Neural cell (in vitro differentiated cells): ENCODE results near the gene PDE7B. TPM values are rescaled to one million over a fixed set of nuclear protein-coding genes. Genes with fewer than 3 reads are reported as not detected.

Experiments used
- H2AFZ ChIP-seq: fragments of 200-600, 300-800 bp; sonication (generic), shearing (Covaris generic); 2 replicates; pipeline ENCODE4 v1.6.0; 2014; ENCODE audit warnings: low read depth, mild to moderate bottlenecking, antibody characterized with exemption, low read length, moderate library complexity
- H3F3A ChIP-seq: fragments of 200-600 bp; shearing (Covaris generic); 2 replicates; pipeline ENCODE4 v1.6.1; 2016; ENCODE audit warnings: mild to moderate bottlenecking, moderate library complexity, mixed read lengths, antibody characterized with exemption, low read length; ENCODE audit not compliant: insufficient read depth, poor library complexity, severe bottlenecking
- H3K27ac ChIP-seq: fragments of 200-600, 300-800 bp; sonication (generic), shearing (Covaris generic); 2 replicates; pipeline ENCODE4 v1.5.1; 2014; ENCODE audit warnings: mild to moderate bottlenecking, low read length, moderate library complexity
- H3K27me3 ChIP-seq: fragments of 300-800, 200-600 bp; sonication (generic), shearing (Covaris generic); 2 replicates; pipeline ENCODE4 v1.6.0; 2014; ENCODE audit warnings: mild to moderate bottlenecking, low read depth, low read length, moderate library complexity; ENCODE audit not compliant: insufficient read depth
- H3K36me3 ChIP-seq: fragments of 300-800, 200-600 bp; sonication (generic), shearing (Covaris generic); 2 replicates; pipeline ENCODE4 v1.5.1; 2014; ENCODE audit warnings: mild to moderate bottlenecking, antibody characterized with exemption, low read length, moderate library complexity; ENCODE audit not compliant: insufficient read depth
- H3K4me2 ChIP-seq: fragments of 300-800, 200-600 bp; sonication (generic), shearing (Covaris generic); 2 replicates; pipeline ENCODE4 v1.6.0; 2014; ENCODE audit warnings: mild to moderate bottlenecking, low read length
- H3K4me3 ChIP-seq: fragments of 300-800, 200-600 bp; sonication (generic), shearing (Covaris generic); 2 replicates; pipeline ENCODE4 v1.5.1; 2014; ENCODE audit warnings: mild to moderate bottlenecking, low read length, moderate library complexity
- H3K79me2 ChIP-seq: fragments of 200-600 bp; shearing (Covaris generic); replicated peaks from 2 replicates; pipeline ENCODE4 v1.6.0; 2014; ENCODE audit warnings: mild to moderate bottlenecking, low read length, moderate library complexity; ENCODE audit not compliant: insufficient read depth
- H3K9ac ChIP-seq: fragments of 300-800, 200-600 bp; sonication (generic), shearing (Covaris generic); 2 replicates; pipeline ENCODE4 v1.6.1; 2016; ENCODE audit warnings: mild to moderate bottlenecking, low read length, mixed read lengths
- H3K9me2 ChIP-seq: fragments of 200-600 bp; shearing (Covaris generic); 2 replicates; pipeline ENCODE4 v1.6.1; 2016; ENCODE audit warnings: mild to moderate bottlenecking, low read length, mixed read lengths; ENCODE audit not compliant: insufficient read depth
- H3K9me3 ChIP-seq: fragments of 200-600, 300-800 bp; sonication (generic), shearing (Covaris generic); 2 replicates; pipeline ENCODE4 v1.6.1; 2016; ENCODE audit warnings: mild to moderate bottlenecking, mixed run types, low read length, moderate library complexity, mixed read lengths
- H4K20me1 ChIP-seq: fragments of 200-600 bp; shearing (Covaris generic); 2 replicates; pipeline ENCODE4 v1.6.1; 2016; ENCODE audit warnings: mild to moderate bottlenecking, mixed run types; ENCODE audit not compliant: insufficient read depth
- EP300 ChIP-seq: fragments of 450-650 bp; conservative IDR thresholded peaks from 2 replicates; pipeline ENCODE4 v1.6.1; 2014; ENCODE audit warnings: antibody characterized with exemption, mild to moderate bottlenecking, moderate library complexity; ENCODE audit not compliant: poor library complexity, severe bottlenecking
- EZH2 ChIP-seq: fragments of 200-600, 300-800 bp; shearing (Covaris generic), sonication (generic); IDR thresholded peaks from 2 replicates; pipeline ENCODE4 v1.6.1; 2014; ENCODE audit warnings: antibody characterized with exemption, low read length, borderline replicate concordance, mild to moderate bottlenecking; ENCODE audit not compliant: insufficient read depth, poor library complexity, severe bottlenecking
- MXI1 ChIP-seq: fragments of 450-650 bp; conservative IDR thresholded peaks from 2 replicates; pipeline ENCODE4 v1.6.1; 2014; ENCODE audit warnings: antibody characterized with exemption, mild to moderate bottlenecking; ENCODE audit not compliant: poor library complexity, severe bottlenecking
- POLR2AphosphoS5 ChIP-seq: IDR thresholded peaks from 2 replicates; pipeline ENCODE4 v1.6.1; 2012
- RAD21 ChIP-seq: fragments of 450-650 bp; conservative IDR thresholded peaks from 2 replicates; pipeline ENCODE4 v1.6.1; 2014; ENCODE audit warnings: antibody characterized with exemption, mild to moderate bottlenecking, moderate library complexity
- SMC3 ChIP-seq: fragments of 450-650 bp; conservative IDR thresholded peaks from 2 replicates; pipeline ENCODE4 v1.6.1; 2014; ENCODE audit warnings: antibody characterized with exemption, mild to moderate bottlenecking, moderate library complexity; ENCODE audit not compliant: poor library complexity
- TAF1 ChIP-seq: IDR thresholded peaks from 2 replicates; pipeline ENCODE4 v1.6.1; 2012; ENCODE audit warnings: low read depth
- polyA plus RNA-seq: library from polyadenylated mRNA; depleted of rRNA; stranded (reverse); fragments of >200 nt; gene quantifications from 2 replicates; pipeline ENCODE4 v1.2.3, GENCODE V29; 2014
- TF ChIP-seq, protein P1 (sequence below): fragments of 450-650 bp; IDR thresholded peaks from 2 replicates; pipeline ENCODE4 v1.5.1; 2014; ENCODE audit warnings: antibody characterized with exemption, mild to moderate bottlenecking, moderate library complexity; ENCODE audit not compliant: poor library complexity, severe bottlenecking
- TF ChIP-seq, protein P2 (sequence below): IDR thresholded peaks from 2 replicates; pipeline ENCODE4 v1.6.1; 2012; ENCODE audit warnings: borderline replicate concordance

PDE7B gene
- polyA plus RNA-seq, 1 donor from 2014 or later = 5.9 TPM

DNA sequence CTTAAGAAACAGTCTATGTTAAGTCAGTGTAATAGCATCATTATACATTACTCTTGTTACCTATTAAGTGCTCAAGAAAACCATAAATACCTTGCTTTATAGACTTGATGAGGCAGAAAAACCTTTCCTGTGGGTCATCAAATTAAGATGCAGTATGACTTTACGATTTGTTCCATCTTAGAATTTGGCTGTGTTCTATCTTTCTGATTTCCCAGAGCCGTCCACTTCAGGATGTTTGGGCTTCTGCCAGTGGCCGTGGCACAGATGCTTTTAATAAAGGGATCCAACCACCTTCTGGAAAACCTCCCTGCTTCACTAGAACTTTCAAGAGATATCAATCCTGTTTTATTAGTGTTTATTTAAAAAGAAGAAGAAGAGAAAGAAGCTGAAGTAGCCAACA, 71.2 kb downstream of the PDE7B start:
- Histone ChIP-seq H3K9ac (no peak overlapping the region), H3K4me2 (no peak overlapping the region), H3K9me3 (no peaks in the 10 kb centered on the region), H3K9me2 (no peaks in the 10 kb centered on the region), H3K36me3 (no peaks in the 10 kb centered on the region), H3K4me3 (no peak overlapping the region), H3K79me2 (no peaks in the 10 kb centered on the region), H3F3A (no peaks in the 10 kb centered on the region), H3K27me3 (no peaks in the 10 kb centered on the region), H2AFZ (no peak overlapping the region), H4K20me1 (no peaks in the 10 kb centered on the region), H3K27ac (no peak overlapping the region)
- no peak for TF ChIP-seq EP300
- TF ChIP-seq EZH2 = no peak
- TF ChIP-seq RAD21 = no peak
- no peak for TF ChIP-seq SMC3
- TF ChIP-seq, protein P1, sequence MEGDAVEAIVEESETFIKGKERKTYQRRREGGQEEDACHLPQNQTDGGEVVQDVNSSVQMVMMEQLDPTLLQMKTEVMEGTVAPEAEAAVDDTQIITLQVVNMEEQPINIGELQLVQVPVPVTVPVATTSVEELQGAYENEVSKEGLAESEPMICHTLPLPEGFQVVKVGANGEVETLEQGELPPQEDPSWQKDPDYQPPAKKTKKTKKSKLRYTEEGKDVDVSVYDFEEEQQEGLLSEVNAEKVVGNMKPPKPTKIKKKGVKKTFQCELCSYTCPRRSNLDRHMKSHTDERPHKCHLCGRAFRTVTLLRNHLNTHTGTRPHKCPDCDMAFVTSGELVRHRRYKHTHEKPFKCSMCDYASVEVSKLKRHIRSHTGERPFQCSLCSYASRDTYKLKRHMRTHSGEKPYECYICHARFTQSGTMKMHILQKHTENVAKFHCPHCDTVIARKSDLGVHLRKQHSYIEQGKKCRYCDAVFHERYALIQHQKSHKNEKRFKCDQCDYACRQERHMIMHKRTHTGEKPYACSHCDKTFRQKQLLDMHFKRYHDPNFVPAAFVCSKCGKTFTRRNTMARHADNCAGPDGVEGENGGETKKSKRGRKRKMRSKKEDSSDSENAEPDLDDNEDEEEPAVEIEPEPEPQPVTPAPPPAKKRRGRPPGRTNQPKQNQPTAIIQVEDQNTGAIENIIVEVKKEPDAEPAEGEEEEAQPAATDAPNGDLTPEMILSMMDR = no peak

DNA sequence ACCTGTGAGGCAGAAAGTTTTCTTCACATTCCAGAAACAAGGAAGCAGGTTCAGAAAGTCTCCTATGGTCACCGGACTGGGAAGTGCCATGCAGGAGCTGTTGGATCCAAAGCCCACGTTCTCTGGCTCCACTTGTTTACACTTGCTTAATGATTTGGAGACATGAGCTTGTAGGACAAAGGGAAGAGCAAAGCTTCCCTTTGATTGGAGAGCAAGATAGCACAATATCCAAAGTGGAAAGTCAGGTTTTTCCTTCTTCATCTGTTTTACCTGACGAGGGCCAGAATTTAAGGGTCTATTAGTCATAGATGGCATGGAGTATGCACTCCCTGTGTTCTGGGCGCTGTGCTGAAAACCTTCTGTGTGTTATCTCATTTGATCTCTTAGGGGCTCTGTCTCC, 81.2 kb downstream of the PDE7B start:
- TF ChIP-seq EZH2 (no peak), MXI1 (no peak), TAF1 (no peak), POLR2AphosphoS5 (no peak), SMC3 (no peak), RAD21 (no peak), EP300 (no peak)
- TF ChIP-seq, protein P2, sequence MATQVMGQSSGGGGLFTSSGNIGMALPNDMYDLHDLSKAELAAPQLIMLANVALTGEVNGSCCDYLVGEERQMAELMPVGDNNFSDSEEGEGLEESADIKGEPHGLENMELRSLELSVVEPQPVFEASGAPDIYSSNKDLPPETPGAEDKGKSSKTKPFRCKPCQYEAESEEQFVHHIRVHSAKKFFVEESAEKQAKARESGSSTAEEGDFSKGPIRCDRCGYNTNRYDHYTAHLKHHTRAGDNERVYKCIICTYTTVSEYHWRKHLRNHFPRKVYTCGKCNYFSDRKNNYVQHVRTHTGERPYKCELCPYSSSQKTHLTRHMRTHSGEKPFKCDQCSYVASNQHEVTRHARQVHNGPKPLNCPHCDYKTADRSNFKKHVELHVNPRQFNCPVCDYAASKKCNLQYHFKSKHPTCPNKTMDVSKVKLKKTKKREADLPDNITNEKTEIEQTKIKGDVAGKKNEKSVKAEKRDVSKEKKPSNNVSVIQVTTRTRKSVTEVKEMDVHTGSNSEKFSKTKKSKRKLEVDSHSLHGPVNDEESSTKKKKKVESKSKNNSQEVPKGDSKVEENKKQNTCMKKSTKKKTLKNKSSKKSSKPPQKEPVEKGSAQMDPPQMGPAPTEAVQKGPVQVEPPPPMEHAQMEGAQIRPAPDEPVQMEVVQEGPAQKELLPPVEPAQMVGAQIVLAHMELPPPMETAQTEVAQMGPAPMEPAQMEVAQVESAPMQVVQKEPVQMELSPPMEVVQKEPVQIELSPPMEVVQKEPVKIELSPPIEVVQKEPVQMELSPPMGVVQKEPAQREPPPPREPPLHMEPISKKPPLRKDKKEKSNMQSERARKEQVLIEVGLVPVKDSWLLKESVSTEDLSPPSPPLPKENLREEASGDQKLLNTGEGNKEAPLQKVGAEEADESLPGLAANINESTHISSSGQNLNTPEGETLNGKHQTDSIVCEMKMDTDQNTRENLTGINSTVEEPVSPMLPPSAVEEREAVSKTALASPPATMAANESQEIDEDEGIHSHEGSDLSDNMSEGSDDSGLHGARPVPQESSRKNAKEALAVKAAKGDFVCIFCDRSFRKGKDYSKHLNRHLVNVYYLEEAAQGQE = no peak
- TF ChIP-seq, protein P1 = no peak
- no peak overlapping the region for H2AFZ ChIP-seq

More for the DNA sequence above, 81.2 kb downstream of the PDE7B start:
- H3K9me2 ChIP-seq = no peaks in the 10 kb centered on the region
- H3K4me2 ChIP-seq = no peak overlapping the region
- H4K20me1 ChIP-seq = no peaks in the 10 kb centered on the region
- no peaks in the 10 kb centered on the region for H3K27me3 ChIP-seq
- H3K9me3 ChIP-seq = no peaks in the 10 kb centered on the region
- H3K79me2 ChIP-seq = no peaks in the 10 kb centered on the region
- no peaks in the 10 kb centered on the region for H3K36me3 ChIP-seq
- H3K27ac ChIP-seq = no peak overlapping the region
- H3K9ac ChIP-seq = no peak overlapping the region
- H3K4me3 ChIP-seq = no peak overlapping the region
- no peaks in the 10 kb centered on the region for H3F3A ChIP-seq
